GM19438 (cell line): ENCODE results near the gene CHMP6.

Source experiments
- ATAC-seq: cut with Tn5 transposase; IDR thresholded peaks from one replicate; pipeline ENCODE4 v1.9.1; 2021; ENCODE audit warnings: low read depth; ENCODE audit not compliant: unreplicated experiment

CHMP6 gene

DNA sequence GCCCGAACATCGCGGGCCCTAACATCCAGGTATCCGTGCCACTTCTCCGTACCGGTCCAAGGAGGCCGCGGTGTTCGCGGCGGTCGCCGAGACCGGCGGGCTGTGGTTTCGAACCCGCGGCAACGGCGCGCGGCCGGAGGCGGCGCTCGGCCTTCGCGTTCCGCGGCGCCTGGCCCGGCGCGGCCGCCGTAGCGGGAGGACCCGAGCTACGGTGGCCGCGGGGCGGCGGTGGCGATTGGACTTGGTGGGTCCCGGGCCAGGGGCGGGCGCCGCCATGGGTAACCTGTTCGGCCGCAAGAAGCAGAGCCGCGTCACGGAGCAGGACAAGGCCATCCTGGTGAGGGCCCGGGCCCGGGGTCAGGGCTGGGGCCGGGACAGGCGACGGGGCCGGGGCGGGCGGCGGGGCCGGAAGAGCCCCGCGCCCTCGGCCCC is at the start of gene CHMP6:
Gene CHMP6, plus strand, starts transcription at position 197 of the 432 bp plus-strand sequence. Its CDS starts 78 bp downstream, at position 275.
- ATAC-seq: no peak

DNA sequence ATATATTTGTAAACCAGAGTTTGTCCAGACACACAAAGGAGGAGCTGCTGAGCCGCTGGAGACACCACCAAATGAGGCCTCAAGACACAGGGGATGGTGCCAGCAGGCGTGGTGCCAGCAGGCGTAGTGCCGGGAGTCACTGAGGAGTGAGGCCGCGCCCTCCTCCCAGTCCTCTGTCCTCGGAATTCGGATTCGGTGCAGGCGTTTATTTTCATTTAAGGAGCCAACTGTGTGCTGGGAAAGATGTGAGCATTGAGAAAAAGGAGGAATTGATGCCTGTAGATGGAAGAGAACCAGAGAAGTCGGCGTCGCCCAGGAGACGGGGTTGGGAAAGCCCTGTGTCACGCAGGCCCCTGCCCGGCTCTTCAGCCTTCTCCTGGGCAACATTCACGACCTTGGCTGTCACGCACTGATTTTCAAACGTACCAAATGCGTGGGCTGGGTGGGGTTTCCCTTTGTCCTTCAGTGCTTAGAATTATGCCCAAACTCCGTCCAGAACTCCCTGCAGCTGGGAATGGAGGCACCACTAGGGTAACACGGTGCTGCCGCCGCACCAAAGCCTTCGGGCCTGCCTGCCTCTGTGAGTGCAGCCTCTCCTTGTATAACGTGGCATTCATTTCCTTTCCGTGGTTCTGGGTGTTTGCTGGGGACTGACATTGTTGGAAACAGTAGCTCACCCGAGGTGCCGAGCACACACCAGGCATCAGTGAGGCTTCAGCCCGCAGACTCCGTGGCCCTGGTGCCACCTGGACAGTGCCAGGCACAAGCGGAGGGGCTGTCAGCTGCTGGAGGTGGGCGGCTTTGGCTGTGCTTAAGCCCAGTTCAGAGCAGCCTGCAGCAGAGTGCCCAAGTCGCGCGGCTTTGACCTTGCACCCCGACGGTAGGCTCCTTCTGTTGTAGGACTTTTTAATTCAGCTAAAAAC is 49.0 kb upstream of the CHMP6 start:
- no peak for ATAC-seq

DNA sequence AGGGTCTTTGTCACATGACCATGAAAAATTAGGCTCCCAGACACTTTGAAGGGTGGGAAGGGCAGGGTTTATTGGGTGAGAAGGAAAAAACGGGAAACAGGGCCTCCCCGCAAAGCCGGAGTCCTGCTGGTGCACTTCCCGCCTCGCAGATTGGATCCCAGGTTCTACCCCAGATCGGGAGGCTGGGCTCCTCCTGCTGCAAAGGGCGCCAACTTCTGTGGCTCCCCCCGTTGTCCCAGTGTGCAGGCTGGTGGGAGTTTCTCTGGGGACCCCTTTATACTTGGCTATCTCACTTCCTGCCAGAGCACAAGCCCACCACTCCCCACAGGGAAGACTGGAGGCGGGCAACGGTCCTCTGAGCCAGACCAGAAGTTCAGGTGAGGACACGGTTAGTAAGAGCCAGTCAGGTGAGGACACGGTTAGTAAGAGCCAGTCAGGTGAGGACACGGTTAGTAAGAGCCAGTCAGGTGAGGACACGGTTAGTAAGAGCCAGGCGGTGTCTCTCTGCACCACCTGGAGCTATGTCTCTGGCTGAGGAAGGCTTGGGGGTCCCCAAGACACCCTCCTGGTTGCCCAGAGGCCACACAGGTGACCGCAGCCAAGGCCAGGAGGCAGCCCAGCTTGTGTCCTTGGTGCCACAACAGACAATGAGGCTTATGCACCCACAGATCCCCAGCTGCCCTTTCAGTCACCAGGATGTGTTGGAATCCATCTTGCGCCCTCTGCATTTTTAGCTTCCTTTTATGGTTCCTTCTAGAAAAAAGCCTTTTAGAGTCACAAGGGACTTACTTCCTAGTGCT is 48.1 kb upstream of the CHMP6 start:
- no peak for ATAC-seq

DNA sequence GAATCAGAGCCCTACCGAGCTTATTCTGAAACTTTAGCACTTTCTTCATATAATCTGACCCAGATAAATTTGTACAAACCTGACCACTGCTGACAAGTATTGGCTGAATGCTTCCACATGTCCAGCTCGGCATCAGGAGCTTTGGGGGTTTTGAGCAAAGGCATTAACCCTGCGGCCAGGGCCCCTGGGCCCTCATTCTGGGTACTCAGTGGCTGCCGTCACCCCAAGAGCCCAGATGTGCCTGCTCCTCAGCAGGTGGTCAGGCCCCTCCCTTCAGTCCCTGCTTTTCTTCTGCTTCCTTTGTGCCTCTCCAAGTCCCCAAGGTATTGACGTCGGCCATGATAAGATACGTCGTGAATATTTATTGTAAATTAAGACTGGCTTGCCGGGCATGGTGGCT is 47.3 kb upstream of the CHMP6 start:
- ATAC-seq: no peak

DNA sequence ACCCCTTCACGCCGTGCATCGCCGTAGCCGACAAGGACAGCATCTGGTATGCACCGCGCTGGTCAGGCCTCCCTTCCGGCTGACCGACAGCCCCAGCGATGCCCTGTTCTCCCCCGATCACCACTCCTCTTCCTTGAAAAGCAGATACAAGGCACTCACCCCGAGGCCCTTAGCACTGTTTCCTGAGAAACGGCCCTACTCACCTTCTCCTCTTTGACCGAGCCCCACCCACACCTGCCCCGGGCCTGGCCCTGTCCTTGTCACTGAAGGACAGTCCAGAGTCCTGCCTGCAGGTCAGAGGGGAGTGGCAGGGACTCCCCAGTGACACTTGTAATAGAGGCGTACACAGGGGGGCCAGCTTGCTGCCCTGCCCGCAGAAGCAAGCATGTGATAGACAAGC is 45.9 kb upstream of the CHMP6 start:
- no peak for ATAC-seq

DNA sequence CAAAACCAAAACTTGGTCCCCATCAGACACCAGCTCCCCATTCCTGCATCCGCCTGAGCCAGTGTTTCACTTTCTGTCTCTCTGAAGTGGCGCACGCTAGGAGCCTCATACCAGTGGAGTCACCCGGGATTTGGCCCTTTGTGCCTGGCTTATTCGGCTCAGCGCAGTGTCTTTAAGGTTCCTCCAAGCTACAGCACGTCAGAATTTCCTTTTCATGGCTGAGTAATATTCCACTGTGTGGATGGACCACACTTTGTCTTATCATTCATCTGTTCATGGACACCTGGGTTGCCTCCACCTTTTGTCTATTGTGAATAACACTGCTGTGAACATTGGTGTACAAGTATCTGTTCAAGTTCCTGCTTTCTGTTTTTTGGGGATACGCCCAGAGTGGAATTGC is 45.2 kb upstream of the CHMP6 start:
- no peak for ATAC-seq

DNA sequence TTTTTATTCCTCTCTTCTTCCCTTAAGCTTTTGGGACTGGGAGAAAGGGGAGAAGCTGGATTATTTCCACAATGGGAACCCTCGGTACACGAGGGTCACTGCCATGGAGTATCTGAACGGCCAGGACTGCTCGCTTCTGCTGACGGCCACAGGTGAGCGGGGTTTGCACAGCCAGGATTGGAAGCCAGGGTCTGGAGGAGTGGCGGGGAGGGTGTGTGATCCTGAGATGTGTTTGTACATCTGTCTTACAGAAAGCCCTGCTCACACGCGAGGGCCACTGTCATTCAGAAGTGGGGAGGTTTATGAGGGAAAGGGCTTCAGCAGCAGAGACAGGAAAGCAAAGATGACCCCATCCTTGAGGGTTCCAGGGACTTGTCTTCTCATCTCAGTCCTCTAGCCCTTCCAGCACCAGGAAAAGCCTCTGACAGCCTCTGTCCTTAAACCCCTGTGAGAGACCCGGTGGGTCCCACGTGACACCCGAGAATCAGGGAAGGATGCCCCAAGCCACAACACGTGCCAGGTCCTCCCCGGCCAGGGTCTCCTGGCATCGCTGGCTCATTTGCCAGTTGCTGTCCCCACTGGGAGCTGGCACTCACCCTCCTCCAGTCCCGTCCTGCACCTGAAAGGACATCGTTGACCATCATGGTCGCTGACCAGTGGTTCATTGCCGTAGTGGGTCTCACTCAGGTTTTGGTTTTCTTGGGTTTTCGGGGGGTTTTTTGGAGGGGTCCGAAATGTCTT is 44.3 kb upstream of the CHMP6 start:
- ATAC-seq: no peak

DNA sequence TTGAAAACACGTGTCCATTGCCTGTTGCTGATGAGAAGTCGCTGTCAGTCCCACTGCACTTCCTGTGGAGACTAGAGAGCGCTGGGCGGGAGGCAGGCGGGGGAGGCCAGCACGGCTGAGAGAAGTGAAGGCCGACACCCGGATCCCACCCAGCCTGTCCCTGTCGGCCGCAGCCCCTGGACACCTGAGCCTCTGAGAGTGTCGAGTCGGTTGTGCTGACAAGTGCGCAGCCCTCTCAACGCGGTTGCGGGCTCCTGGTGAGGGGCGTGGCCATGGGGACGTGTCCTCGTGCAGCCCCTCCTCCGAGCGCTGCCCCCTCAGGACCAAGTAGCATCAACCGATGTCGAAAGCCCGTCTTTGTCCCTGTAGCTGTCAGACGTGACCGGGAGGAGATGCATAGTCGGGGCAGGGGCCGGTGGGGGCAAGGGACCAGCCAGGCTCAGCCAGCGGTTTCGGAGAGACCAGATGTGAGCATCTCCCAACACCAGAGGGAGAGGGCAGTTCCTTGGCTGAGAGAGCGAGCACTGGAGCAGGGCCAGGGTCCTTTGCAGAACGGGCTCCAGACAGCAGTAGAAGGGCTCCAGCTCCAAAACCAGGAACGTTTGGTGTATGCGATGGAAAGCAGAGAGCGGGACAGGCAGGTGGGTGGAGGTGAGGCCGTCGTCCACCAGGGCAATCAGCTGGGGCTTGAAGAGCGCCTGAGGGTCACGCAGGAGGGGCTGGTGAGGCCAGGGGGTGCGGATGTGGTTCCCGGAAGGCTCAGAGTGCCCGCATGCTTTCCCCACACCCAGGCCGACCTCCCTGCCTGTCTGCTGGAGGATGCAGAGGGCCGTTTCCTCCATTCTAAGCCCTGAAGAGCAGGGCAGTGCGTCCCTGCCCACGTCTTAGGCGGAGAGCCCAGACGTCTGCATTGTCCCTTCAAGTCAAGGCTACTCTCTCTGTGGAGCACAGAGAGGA is 43.3 kb upstream of the CHMP6 start:
- no peak for ATAC-seq

DNA sequence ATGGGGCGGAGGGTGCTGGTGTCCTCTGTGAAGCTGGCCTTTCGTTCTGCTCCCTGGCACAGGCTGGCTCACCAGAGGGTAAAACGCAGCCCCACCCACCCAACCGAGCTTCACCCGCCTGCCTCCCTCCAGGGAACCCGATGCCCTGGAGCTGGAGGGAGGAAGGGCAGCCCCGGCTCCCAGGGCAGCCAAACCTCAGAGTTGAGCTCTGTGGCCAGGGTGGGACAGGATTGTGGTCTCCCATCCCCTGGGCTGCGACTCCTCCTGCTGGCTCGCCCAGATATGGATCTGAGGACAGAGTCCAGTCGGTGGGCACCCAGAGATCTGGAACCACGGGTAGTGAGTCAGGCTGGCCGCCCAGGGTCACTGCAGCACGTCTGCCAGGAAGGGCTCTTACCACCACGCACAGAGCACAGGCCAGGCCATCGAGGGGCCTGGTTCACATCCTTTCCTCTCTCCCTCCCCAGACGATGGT is 42.6 kb upstream of the CHMP6 start:
- ATAC-seq: no peak

DNA sequence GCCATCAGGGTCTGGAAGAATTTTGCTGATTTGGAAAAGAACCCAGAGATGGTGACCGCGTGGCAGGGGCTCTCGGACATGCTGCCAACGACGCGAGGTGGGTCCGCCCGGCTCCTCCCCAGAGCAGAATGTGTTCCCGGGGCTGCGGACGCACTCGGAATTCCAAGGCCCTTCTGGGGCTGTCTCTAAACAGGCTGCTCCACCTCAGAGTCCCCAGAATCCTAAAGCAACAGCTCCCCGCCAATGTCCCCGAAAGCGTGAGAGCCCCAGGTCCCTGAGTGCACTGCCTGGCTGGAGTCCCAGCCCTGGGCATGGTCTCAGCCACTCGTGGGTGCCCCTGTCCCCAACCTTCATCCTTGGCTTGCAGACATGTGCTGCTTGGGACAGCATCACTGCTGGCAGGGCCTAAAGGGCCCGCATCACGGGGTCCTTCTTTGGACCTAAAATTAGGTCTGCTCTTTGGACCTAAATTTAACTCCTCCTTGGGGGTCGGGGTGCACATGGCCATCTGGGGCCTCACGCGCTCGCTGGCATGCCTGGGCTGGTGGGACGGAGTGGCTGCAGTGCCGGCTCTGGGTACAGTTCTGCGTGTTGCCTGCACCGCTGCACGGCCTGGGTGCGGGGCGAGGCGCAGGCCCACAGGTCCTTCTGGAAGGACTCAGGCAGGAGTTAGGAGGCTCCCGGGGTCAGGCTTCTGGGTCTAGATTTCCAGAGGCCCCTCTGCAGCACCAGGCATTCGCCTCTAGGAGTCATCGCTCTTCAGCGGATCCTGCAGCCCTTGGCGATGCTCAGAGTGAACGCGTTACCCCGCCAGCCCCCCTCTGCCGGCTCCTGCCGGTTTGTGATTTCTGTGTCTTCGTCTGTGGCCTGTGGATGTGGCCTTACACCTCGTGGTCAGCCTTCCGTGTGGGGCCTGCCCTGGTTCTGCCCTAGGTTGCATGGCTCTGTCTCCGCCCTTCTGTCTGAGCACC is 41.9 kb upstream of the CHMP6 start:
- no peak for ATAC-seq

DNA sequence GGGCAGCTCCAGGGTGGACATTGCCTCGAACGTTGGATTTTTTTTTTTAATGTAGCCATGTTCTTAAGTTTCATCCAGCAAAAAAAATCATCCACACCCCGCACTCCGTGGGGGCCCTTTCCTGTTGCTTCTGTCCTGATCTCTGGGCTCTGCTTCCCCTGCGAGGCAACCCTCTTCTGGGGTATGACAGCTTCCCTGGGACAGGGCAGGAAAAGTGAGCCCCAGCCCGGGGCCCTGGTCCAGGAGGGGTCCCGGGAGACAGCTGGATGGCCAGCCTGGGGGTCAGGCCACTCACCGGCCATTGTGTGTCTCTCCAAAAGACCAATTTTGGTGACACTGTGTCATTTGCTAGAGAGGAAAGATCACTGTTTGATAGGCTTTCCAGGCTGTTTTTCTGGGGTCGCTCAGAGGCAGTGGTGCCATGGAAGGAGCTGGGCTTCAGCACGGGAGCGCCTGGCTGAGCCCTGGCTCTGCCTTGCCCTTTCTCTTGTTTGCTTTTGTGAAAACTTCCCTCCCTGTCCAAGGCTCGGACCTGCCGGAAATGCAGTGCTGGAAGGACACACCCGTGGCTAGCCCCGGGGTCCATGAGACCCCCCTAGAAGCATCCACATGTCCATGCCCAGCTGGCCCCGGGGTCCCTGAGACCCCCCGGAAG is 41.0 kb upstream of the CHMP6 start:
- no peak for ATAC-seq

DNA sequence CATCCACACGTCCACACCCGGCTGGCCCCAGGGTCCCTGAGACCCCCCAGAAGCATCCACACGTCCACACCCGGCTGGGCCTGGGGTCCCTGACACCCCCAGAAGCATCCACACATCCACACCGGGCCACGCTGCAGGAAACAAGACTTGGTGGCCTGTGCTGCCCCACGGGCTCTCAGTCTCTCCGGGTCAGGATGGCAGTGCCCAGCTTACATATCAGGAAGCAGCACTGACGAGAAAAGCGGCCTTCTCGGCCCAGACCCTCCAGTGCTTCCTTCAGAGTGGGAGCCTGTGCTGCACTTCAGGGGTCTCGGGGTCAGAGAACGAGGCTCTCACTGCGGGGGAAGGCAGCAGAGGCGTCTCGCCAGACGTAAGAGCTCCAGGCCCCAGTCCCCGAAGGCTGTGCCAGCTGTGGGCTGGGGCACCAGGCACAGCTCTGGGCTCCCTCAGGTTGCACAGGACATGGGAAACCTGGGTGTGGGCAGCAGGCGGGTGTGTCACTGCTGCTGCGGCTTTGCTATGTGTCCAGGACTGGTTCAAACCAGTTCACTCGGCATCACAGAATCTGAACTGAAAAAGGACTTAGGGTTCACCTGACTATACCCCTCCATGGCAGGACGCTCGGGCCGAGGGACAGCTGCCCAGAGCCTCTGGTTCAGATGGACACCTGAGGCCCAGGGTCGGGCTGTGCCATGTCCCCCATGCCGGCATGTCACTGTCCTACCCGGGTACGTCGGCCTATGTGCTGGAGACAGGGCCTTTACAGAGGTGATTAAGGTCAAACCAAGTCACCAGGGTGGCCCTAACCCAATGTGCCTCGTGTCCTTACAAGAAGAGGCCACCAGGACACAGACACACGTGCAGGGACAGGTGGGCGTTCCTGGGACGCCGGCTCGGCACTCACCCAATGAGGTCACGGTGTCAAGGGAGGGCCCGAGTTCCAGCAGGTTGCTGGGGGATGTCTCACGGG is 40.2 kb upstream of the CHMP6 start:
- no peak for ATAC-seq

DNA sequence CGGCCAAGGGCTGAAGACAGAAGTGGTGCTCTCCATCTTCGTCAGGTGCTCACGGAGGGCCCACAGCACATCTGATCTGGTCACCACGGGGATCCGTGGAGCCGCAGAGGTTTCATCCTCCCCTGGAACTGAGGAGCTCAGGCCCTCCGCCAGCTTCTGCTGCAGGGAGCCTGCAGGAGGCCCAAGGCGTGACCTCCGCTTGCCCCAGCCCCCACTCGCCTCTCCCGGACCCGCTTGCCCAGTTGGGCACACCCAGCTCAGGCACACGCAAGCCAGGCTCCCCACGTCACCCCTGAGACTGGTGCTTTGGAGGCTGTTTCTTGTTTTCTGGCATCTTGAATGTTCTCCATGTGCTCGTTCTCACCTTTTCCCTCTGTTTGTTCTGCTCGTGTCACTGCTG is 39.4 kb upstream of the CHMP6 start:
- ATAC-seq: no peak

DNA sequence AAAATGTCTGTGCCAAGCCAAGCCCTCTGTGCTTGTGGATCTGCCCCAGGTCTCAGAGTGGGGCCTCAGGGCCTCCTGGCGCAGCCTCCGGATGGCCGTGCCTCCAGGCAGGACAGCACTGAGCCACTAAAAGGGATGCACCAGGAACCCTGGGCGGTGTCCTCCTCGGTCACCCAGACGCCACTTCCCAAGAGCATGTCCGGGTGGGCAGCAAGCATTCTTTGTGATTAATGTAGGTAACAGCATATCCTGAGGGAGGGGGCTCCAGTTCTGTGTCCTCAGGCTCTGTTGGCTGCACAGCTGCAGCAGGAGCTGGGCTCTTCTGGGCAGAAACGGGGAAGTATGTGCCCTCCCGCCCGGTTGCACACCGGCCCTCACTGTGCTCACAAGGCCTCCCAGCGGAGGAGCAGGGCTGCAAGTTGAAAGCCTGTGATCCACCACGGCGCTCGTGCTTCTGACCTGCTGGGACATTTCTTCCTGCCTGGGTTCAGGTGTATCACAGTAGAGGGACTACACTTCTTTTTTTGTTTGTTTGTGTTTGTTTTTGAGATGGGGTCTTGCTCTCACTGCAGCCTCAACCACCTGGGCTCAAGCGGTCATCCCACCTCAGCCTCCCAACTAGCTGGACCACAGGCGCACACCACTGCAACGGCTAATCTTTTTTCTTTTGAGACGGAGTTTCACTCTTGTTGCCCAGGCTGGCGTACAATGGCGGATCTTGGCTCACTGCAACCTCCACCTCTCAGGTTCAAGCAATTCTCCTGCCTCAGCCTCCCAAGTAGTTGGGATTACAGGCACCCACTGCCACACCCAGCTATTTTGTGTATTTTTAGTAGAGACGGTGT is 37.9 kb upstream of the CHMP6 start:
- ATAC-seq: no peak

DNA sequence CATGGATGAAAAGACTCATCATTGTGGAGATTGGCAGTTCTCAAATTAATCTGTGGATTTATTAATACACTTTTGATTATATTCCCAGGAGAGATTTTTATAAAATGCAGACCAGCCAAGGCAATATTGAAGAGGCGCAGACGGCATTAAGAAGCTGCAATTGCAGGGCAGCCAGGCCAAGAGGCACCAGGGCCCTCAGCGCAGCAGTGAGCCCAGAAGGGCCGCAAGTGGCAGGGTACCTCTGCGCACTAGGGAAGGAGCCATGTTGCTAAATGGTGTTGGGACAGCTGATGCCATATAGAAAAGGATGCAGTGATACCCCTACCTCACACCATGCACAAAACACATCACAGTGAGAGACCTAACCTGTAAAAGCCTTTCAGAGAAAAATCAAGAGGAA is 36.6 kb upstream of the CHMP6 start:
- no peak for ATAC-seq

DNA sequence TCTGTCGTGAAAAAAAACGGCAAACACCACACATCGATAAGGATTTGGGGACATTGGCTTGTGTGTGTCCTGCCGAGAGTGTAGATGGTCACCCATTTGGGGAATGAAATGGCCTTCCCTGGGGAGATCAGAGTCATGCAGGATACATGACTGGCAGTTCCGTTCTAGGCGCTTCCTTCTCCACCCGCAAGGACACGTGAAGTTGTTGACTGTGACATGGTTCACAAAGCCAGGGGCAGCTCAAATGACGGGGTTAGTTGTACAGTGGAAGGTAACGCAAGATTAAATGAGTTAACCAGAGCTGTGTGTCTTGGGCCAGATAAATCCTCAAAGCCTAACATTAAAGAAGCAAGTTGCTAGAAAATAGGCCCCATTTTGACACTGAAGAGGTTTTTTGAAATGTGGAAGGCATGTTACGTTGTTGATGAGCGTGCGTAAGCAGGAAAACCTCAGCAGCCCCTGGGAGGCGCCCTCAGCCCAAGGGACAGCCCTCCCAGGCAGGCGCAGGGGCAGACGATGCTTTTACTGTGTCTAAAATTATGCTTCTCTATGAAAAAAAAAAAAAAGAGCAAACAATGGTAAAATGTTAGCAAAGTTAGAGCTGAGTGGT is 35.9 kb upstream of the CHMP6 start:
- ATAC-seq: no peak
